ENCODE measurements around the gene GRIK4. TPM values are rescaled to one million over a fixed set of nuclear protein-coding genes. Genes with fewer than 3 reads are reported as not detected.

The GRIK4 gene
- total and polyA plus RNA-seq, 4 donors: 0.41 to 4.9 (median 1.7) TPM

DNA sequence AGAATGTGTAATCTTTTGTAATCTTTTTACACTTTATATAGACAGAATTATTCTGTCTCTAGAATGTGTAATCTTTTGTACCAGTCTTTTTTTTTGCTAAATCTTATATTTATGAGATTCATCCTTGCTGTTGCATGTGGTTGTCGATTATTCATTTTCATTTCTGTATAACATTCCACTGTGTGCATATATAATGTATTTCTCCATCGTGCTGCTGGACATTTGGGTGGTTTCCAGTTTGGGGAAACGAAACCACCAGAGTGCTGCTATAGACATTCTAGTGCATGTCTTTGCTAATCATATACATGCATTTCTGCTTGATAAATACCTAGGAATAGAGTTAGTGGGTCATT is 146.5 kb downstream of the GRIK4 start:
- H3K27ac ChIP-seq (ENCODE audit: low read depth in 1 of 2, low read length in 1 of 2): no peak overlapping the region
- TF ChIP-seq, protein P1, sequence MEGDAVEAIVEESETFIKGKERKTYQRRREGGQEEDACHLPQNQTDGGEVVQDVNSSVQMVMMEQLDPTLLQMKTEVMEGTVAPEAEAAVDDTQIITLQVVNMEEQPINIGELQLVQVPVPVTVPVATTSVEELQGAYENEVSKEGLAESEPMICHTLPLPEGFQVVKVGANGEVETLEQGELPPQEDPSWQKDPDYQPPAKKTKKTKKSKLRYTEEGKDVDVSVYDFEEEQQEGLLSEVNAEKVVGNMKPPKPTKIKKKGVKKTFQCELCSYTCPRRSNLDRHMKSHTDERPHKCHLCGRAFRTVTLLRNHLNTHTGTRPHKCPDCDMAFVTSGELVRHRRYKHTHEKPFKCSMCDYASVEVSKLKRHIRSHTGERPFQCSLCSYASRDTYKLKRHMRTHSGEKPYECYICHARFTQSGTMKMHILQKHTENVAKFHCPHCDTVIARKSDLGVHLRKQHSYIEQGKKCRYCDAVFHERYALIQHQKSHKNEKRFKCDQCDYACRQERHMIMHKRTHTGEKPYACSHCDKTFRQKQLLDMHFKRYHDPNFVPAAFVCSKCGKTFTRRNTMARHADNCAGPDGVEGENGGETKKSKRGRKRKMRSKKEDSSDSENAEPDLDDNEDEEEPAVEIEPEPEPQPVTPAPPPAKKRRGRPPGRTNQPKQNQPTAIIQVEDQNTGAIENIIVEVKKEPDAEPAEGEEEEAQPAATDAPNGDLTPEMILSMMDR (IDR thresholded peaks at IDR 0.05; ENCODE audit: control extremely low read depth, extremely low read depth): no peak
- no peaks in the 10 kb centered on the region for H3K27me3 ChIP-seq (ENCODE audit: control insufficient read depth in 3 of 3, insufficient read depth in 3 of 3, low read length in 2 of 3)
- DNase-seq (no peak), ATAC-seq (ENCODE audit: insufficient read depth, low FRiP score) (no peak)
- H3K9me3 ChIP-seq (ENCODE audit: control insufficient read depth in 4 of 4, insufficient read depth in 3 of 4, low read length in 3 of 4): no peaks in the 10 kb centered on the region
- WGBS, 2 donors: 72 to 82% methylated on average over 3 of the region's 3 CpGs
- peaks cover 0 to 5% (median under 1%) of the 10 kb centered on the region in 4 donors for H3K36me3 ChIP-seq (ENCODE audit: control insufficient read depth in 4 of 4, insufficient read depth in 4 of 4, low read length in 4 of 4)
- H3K9ac ChIP-seq (ENCODE audit: insufficient read depth in 1 of 2, low read length in 2 of 2): no peak overlapping the region
- no peaks in the 10 kb centered on the region for H3K4me1 ChIP-seq (ENCODE audit: control insufficient read depth in 5 of 5, insufficient read depth in 5 of 5, low read length in 5 of 5)
- no peak overlapping the region for H3K4me3 ChIP-seq

DNA sequence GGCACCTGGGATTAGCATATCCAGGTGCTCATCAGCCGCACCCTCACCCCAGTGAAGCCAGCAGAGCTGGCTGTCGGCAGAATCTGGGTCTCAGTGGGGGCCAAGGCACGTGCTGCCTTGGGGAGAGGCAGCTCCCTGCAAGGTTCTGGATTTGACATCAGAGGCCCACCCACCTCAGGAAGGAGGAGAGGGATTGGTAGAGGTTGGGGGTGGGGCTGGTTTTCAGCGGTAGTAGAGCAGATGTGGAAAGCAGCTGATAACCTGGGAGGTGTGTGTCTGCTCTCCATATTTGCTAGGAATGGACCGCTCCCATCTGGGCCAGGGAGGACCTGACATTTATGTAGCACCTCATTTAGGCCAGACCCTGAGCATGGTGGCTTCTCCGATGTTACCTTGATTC is 147.5 kb downstream of the GRIK4 start:
- no peak overlapping the region for H3K27ac ChIP-seq (ENCODE audit: low read depth in 1 of 2, low read length in 1 of 2)
- ATAC-seq (ENCODE audit: insufficient read depth, low FRiP score): no peak
- H3K4me1 ChIP-seq (ENCODE audit: control insufficient read depth in 5 of 5, insufficient read depth in 5 of 5, low read length in 5 of 5): no peaks in the 10 kb centered on the region
- H3K36me3 ChIP-seq (ENCODE audit: control insufficient read depth in 4 of 4, insufficient read depth in 4 of 4, low read length in 4 of 4): peaks cover 0 to 2% (median 0%) of the 10 kb centered on the region in 4 donors
- TF ChIP-seq, protein P1 (IDR thresholded peaks at IDR 0.05; ENCODE audit: control extremely low read depth, extremely low read depth): no peak
- no peak for DNase-seq
- H3K27me3 ChIP-seq (ENCODE audit: control insufficient read depth in 3 of 3, insufficient read depth in 3 of 3, low read length in 2 of 3): peaks cover 0 to 6% (median 0%) of the 10 kb centered on the region in 3 donors
- no peak overlapping the region for H3K9ac ChIP-seq (ENCODE audit: insufficient read depth in 1 of 2, low read length in 2 of 2)
- H3K4me3 ChIP-seq: no peak overlapping the region
- WGBS, 2 donors: 81 to 87% methylated on average over 6 of the region's 6 CpGs
- H3K9me3 ChIP-seq (ENCODE audit: control insufficient read depth in 4 of 4, insufficient read depth in 3 of 4, low read length in 3 of 4): no peaks in the 10 kb centered on the region

DNA sequence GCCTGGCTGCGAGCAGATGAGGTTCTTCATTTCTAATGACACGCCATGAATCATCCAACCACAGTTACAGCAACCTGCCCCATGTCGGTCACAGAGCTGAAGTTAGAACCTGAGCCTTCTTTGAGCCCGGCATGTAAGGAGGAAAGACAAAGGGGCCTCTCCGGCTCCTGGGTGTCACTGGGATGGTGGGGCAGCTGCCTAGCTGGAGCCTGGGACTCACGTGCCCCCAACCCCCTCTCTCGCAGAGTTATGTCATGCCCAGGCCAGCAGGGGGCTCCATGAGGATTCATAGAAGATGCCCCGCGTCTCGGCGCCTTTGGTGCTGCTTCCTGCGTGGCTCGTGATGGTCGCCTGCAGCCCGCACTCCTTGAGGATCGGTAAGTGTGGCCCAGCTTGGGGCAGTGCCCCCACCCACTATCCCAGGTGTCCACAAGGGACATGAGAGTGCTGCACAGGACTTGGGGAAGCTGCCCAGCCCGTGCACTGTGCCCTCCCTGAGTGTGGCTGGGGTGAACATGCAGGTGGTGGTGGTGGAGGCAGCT is 148.5 kb downstream of the GRIK4 start:
- 50 to 52% methylated on average over 17 of the region's 17 CpGs for WGBS, 2 donors
- Histone ChIP-seq H3K36me3 (ENCODE audit: control insufficient read depth in 4 of 4, insufficient read depth in 4 of 4, low read length in 4 of 4) (peaks cover 0 to 2% (median 0%) of the 10 kb centered on the region in 4 donors), H3K9me3 (ENCODE audit: control insufficient read depth in 4 of 4, insufficient read depth in 3 of 4, low read length in 3 of 4) (no peaks in the 10 kb centered on the region), H3K27ac (ENCODE audit: low read depth in 1 of 2, low read length in 1 of 2) (no peak overlapping the region), H3K9ac (ENCODE audit: insufficient read depth in 1 of 2, low read length in 2 of 2) (no peak overlapping the region), H3K4me1 (ENCODE audit: control insufficient read depth in 5 of 5, insufficient read depth in 5 of 5, low read length in 5 of 5) (no peaks in the 10 kb centered on the region), H3K27me3 (ENCODE audit: control insufficient read depth in 3 of 3, insufficient read depth in 3 of 3, low read length in 2 of 3) (peaks cover 0 to 7% (median 0%) of the 10 kb centered on the region in 3 donors), H3K4me3 (no peak overlapping the region)
- ATAC-seq (ENCODE audit: insufficient read depth, low FRiP score) (no peak), DNase-seq (no peak)
- TF ChIP-seq, protein P1 (IDR thresholded peaks at IDR 0.05; ENCODE audit: control extremely low read depth, extremely low read depth): no peak

Measured in lung (tissue), 12 donors.